ENCODE measurements around the gene EPHA6.
"Not testable (repeated sequence)": the region's sequence is repeated elsewhere in the genome, so short reads cannot be mapped to it uniquely, and the experiment has no call there.

The EPHA6 gene

GRCh38 chr3:96915445-96915844 lies 101.1 kb downstream of the EPHA6 start:
- DNase-seq (ENCODE audit: low read depth, low spot score): no peak

- DNase-seq (ENCODE audit: low read depth, low spot score): no peak
These were observed 116.9 kb downstream of the EPHA6 start for GRCh38 chr3:96931119-96931862.

DNA sequence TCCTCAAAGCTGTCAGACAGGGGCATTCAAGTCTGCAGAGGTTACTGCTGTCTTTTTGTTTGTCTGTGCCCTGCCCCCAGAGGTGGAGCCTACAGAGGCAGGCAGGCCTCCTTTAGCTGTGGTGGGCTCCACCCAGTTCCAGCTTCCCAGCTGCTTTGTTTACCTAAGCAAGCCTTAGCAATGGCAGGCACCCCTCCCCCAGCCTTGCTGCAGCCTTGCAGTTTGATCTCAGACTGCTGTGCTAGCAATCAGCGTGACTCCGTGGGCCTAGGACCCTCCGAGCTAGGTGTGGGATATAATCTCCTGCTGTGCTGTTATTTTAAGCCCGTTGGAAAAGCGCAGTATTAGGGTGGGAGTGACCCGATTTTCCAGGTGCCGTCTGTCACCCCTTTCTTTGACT lies 127.7 kb downstream of the EPHA6 start:
- not testable (repeated sequence) for DNase-seq (ENCODE audit: low read depth, low spot score)

DNA sequence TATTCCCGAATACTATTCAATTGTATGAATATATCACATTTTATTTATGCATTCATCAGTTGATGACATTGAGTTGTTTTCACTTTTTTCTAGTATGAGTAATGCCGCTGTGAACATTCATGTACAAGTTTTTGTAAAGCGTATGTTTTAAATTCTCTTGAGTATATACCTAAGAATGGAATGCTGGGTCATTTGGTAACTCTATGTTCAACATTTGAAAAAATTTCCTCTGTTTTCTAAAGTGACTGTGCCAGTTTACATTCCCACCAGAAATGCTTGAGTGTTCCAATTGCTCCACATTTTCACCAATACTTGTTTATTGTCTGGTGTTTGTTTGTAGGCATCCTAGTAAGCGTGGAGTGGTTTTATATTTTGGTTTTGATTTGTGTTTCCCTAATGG lies 144.5 kb downstream of the EPHA6 start:
- no peak for DNase-seq (ENCODE audit: low read depth, low spot score)

GRCh38 chr3:96959474-96959873 lies 145.1 kb downstream of the EPHA6 start:
- DNase-seq (ENCODE audit: low read depth, low spot score): no peak

DNA sequence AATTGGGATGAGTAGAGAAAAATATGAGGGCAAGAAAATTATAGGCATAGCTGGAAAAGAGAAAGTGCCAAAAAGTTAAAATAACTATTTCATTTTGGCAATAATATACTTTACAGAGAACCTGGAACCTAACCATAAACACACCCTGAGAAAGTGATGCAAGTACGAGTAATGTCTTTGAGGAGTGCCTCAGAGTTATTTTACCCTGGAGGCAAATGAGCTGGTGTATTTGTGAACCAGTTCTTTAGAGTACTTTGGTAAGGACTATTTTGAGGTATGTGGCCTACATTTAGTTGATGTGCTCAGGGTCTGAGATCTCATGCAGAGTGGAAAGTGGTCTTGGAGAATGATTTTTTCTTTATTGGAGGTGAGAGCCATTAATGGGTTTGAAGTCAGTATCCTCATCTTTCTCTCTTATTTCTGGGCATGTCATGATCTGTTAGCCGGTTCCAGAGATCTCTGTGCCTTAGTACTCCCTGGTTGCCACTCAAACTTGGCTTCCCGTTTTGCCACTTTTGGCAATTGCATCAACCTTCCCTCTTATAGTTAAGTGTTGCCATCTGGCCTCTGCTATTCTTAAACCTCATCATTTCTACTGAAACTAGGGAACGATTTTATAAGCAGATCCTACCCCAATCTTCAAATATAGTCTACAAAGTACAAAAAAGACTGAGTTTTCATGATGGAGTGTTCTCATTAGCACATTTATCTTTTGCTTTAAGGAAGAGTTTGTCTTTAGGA lies 145.7 kb downstream of the EPHA6 start:
- DNase-seq (ENCODE audit: low read depth, low spot score): no peak

DNA sequence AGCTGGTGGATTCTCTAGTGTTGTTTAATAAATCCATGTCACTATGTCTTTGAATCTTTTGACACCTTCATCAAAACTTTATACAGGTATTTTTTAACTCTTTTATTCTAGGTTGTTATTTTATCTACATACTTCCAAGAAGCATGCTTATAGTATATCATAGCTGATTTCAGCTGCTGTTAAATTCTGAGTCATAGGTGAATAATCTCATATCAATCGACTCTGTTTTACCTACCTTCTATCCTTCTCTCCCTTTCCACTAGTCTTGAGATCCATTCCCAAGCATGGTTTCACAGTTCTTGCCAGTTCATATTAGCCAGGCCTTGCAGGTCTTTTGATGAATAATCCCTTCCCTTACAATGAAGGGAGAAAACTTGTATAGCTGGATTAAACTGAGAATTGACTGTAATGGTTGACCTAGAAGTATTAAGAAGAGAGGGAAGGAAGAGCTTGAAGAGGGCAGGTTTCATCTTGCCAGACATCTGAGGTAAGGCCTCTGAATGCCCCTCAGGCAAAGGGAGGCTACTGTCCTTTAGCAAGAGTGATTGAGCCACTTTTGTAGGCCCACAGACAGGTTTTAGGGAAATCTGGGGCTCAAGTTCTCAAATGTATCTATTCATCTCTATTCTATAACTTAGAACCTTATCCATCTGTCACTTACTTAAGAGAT lies 146.4 kb downstream of the EPHA6 start:
- DNase-seq (ENCODE audit: low read depth, low spot score): no peak

DNA sequence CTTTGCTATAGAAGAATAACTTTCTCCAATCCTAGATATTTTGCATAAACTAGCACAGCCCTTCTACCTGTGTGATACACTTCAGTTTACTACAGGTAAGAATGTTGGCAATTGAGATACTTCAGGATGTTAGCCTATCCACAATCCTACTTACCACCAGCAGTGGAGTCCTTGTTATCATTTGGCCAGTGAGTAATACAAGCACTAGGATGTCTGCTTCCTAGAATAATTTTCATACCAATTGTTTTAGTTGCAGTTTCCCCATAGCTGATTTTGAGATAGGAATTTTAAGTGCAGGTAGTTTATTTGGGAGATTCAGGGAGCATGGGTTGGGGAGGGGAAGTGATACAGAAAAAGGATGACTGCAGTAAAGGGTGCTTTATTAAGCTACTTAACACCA lies 147.2 kb downstream of the EPHA6 start:
- no peak for DNase-seq (ENCODE audit: low read depth, low spot score)

DNA sequence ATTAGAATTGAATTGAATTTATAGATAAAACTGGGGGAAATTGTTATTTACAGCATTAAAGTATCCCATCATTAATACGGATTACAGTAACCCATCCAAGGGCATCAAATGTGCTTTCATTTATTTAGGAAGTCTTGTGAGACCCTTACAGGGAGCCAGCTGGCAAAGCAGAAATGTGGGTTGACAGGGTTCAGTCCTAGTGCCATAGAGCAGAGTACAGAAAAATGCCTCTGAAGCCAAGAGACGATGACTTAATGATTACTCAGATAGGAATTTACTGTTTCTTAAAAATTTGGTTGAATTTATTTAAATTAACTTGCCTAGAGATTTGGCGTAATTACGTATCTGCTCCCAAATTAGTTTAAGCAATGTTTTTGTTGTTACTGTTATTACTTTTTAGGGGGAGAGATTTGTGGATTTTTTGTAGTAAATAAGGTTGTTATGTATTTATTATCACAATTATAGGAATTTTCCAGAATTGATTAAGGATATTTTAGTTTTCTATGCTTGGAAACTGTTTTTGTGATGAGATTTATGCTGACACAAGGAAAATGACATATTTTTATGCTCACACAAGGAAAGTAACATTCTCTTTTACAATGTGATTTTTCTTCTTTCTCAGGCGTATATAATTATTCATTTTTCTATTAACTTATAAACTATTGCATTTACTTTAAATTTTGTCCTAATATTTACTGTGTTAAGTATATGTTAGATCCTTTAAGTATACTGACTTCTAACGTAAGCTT lies 152.0 kb downstream of the EPHA6 start:
- DNase-seq (ENCODE audit: low read depth, low spot score): no peak

- DNase-seq (ENCODE audit: low read depth, low spot score): no peak
These were observed 155.8 kb downstream of the EPHA6 start for GRCh38 chr3:96970211-96970610.

GRCh38 chr3:96977671-96978070 lies 163.3 kb downstream of the EPHA6 start:
- no peak for DNase-seq (ENCODE audit: low read depth, low spot score)

DNA sequence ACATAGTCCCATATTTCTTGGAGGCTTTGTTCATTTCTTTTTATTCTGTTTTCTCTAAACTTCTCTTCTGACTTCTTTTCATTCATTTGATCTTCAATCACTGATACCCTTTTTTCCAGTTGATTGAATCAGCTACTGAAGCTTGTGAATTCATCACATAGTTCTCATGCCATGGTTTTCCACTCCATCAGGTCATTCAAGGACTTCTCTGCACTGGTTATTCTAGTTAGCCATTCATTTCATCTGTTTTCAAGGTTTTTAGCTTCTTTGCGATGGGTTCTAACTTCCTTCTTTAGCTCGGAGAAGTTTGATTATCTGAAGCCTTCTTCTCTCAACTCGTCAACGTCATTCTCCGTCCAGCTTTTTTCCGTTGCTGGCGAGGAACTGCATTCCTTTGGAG lies 169.3 kb downstream of the EPHA6 start:
- not testable (repeated sequence) for DNase-seq (ENCODE audit: low read depth, low spot score)

GRCh38 chr3:96986241-96986640 lies 171.8 kb downstream of the EPHA6 start:
- no peak for DNase-seq (ENCODE audit: low read depth, low spot score)

DNA sequence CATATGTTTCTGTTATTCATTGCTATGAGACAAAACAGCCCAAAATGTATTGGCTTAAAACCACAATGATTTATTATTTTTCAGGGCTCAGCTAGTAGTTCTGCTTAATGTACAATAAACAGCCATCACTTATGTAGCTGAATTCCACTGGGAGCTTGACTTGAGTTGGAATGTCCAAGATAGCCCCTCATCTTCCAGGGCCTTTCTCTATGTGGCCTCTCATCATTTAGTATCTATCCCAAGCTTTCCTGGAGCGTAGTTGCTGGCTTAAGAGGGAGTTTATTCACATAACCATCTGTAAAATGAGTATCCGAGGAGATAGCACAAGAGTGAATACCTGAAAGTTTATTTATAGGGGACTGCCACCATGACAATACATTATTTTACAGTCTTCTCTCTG lies 176.8 kb downstream of the EPHA6 start:
- DNase-seq (ENCODE audit: low read depth, low spot score): no peak

- no peak for DNase-seq (ENCODE audit: low read depth, low spot score)
These were observed 177.5 kb downstream of the EPHA6 start for GRCh38 chr3:96991800-96992365.

GRCh38 chr3:96994988-96995387 lies 180.6 kb downstream of the EPHA6 start:
- no peak for DNase-seq (ENCODE audit: low read depth, low spot score)

DNA sequence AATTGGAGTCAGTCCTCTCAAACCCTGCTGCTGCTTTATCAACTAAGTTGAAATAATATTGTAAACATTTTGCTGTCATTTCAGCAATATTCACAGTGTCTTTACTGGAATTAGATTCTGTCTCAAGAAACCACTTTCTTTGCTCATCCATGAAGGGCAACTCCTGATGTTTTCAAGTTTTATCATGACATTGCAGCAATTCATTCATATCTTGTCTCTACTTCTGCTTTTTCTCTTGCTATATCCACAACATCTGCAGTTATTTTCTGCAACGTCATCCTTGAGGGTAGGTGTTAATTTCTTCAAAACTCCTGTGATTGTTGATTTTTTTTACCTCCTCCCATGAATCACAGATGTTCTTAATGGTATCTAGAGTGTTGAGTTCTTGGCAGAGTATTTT lies 181.6 kb downstream of the EPHA6 start:
- no peak for DNase-seq (ENCODE audit: low read depth, low spot score)

DNA sequence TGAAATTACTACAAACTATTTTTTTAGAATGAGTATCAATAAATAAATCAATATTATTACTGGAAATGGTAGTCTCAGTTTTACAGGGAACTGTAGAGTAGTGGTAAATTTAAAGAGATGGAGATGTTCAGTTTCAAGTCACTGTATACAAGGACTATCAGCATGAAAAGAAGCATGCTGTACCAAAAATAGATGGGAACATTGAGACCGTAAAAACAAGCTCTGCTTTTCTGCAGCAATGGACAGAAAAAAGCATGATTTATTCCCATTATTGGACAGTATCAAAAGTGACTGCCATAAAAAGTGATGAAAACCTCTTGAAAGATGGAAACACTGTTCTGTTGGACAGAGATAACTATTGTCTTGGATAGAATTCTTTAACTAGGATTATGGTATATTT lies 187.2 kb downstream of the EPHA6 start:
- DNase-seq (ENCODE audit: low read depth, low spot score): no peak

GRCh38 chr3:97009427-97010019 lies 195.1 kb downstream of the EPHA6 start:
- no peak for DNase-seq (ENCODE audit: low read depth, low spot score)

DNA sequence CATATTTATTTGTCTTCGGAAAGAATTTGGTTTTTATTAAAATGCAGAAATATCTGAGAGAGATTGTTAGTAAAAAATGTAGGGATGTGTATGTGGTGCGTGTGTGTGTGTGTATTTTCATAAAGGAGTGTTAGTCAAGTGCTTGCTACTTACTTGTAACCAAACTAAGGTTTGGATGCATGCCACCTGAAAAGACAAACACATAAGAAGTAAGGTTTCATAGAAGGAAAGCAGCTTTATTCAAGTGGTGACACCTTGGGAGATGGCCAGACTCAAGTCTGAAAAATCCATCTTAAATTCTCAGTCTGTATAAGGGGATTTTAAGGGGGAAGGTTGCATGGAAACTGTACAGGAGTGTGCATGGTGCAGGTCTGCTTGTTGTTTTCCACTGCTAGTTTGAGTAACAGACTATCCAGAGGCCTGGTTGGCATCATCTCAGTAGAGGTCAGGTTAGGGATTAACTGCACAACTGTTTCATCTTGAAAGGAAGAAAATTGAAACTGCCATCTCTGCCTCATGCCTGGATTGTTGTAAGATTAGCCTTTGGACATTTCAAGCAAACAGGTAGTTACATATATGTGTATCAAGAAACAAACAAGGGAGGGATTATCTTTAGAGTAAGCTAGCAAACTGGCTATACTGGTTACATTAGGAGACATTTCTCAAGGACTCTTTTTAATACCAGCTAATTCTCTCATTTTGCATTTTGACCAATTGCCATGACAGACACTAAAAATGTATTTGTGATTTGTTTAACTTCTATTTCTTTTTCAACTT lies 196.7 kb downstream of the EPHA6 start:
- DNase-seq (ENCODE audit: low read depth, low spot score): no peak

Data from brain pericyte (primary cell).